Measurements from ENCODE around the gene GCN1. TPM values are rescaled to one million over a fixed set of nuclear protein-coding genes. Genes with fewer than 3 reads are reported as not detected.

The GCN1 gene
- total RNA-seq, 1 donor from 2014 or later = 49.0 TPM

DNA sequence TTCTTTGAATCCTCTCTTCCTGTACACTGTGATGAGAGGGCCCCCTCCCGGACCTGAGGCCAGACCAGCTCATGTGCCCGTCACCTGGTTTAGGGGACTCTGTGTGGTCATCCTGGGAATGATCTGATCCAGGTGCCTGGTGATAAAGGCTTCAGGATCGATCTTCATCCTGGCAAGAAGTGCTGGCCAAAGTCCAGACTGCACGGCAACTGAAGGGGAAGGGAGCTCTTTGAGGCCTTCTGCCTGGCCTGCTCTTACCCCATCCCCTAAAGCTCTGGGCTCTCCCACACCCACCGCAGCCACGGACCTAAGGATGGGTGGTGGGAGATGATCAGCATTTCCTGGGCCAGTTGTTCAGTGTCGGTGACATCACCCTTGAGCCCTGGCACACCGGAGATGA lies 31.8 kb downstream of the GCN1 start:
- H3K36me3 ChIP-seq = peaks cover 69 to 72% of the 10 kb centered on the region in 2 donors
- DNase-seq (ENCODE audit: low spot score in 2 of 2) = no peak

DNA sequence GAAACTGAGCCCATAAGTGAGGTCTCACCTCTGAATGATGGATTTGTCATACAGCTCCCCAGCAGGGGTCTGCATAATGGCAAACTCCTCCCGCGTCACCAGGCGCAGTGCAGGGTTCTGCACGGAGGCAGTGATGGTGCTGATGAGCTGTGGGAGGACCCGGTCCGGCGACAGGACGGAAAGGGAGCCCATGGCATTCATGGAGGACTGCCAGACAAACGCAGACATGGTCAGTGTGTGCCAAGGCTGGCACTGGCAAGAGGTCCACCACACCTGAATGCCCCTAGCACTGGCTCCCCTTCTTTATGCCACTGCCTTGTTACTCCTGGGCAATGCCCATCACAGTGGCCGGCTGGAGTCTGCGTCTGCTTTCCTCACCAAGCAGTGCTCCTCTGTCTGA lies 32.7 kb downstream of the GCN1 start:
- peaks cover 76 to 80% of the 10 kb centered on the region in 2 donors for H3K36me3 ChIP-seq

More for the DNA sequence above, 31.8 kb downstream of the GCN1 start:
- intact Hi-C loops (cut with DNase I) = no loop called here
- Histone ChIP-seq H3K9me3 (no peaks in the 10 kb centered on the region), H3K27ac (no peak overlapping the region), H3K4me1 (no peaks in the 10 kb centered on the region), H3K27me3 (no peaks in the 10 kb centered on the region), H3K4me3 (no peak overlapping the region)
- TF ChIP-seq, protein P1, sequence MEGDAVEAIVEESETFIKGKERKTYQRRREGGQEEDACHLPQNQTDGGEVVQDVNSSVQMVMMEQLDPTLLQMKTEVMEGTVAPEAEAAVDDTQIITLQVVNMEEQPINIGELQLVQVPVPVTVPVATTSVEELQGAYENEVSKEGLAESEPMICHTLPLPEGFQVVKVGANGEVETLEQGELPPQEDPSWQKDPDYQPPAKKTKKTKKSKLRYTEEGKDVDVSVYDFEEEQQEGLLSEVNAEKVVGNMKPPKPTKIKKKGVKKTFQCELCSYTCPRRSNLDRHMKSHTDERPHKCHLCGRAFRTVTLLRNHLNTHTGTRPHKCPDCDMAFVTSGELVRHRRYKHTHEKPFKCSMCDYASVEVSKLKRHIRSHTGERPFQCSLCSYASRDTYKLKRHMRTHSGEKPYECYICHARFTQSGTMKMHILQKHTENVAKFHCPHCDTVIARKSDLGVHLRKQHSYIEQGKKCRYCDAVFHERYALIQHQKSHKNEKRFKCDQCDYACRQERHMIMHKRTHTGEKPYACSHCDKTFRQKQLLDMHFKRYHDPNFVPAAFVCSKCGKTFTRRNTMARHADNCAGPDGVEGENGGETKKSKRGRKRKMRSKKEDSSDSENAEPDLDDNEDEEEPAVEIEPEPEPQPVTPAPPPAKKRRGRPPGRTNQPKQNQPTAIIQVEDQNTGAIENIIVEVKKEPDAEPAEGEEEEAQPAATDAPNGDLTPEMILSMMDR (IDR thresholded peaks at IDR 0.05) = no peak

DNA sequence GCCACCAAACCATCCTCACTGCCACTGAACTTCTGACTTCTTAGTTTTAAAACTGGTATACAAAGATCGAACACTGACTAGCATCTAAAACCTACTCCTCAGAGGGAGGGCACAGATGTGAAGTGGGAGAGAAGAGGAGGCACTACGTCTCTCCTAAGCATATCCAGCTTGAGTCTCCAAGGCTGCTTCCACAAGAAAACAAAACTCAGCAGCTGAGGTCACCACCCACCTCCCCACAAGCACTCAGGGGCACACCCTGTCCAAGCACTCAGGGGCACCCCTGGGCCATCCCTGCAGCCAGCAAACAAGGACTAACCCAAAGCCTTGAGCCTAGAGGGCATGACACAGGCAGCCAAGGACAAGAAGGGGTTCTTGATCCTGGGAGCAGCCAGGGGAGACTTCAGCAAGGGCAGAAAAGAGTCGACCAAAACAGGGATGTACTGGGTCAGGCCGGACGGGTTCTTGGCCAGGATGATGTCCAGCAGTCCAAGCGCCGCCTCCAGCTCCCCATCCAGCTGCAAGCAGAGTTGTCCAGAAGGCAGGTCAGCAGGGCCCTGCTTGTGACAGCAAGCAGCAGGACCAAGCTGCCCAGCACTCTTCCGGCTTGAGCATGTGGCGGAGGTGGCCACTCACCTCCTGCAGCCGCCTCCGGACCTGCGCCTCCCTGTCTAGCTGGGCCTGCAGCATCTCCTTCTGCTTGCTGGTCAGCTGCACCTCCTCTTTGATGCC lies 34.8 kb downstream of the GCN1 start:
- TF ChIP-seq, protein P1 (IDR thresholded peaks at IDR 0.05) = no peak
- no peak overlapping the region for H3K27ac ChIP-seq
- H3K9me3 ChIP-seq = no peaks in the 10 kb centered on the region
- no peak overlapping the region for H3K4me3 ChIP-seq
- H3K36me3 ChIP-seq = peaks cover 90 to 98% of the 10 kb centered on the region in 2 donors
- intact Hi-C loops (cut with DNase I) = no loop called here
- no peak for DNase-seq (ENCODE audit: low spot score in 2 of 2)
- H3K4me1 ChIP-seq = no peaks in the 10 kb centered on the region
- no peaks in the 10 kb centered on the region for H3K27me3 ChIP-seq

More for the DNA sequence above, 32.7 kb downstream of the GCN1 start:
- H3K4me3 ChIP-seq = no peak overlapping the region
- H3K27me3 ChIP-seq = no peaks in the 10 kb centered on the region
- TF ChIP-seq, protein P1 (IDR thresholded peaks at IDR 0.05) = no peak
- DNase-seq (ENCODE audit: low spot score in 2 of 2) = no peak
- no peaks in the 10 kb centered on the region for H3K4me1 ChIP-seq
- no peak overlapping the region for H3K27ac ChIP-seq
- intact Hi-C loops (cut with DNase I) = no loop called here
- H3K9me3 ChIP-seq = no peaks in the 10 kb centered on the region

DNA sequence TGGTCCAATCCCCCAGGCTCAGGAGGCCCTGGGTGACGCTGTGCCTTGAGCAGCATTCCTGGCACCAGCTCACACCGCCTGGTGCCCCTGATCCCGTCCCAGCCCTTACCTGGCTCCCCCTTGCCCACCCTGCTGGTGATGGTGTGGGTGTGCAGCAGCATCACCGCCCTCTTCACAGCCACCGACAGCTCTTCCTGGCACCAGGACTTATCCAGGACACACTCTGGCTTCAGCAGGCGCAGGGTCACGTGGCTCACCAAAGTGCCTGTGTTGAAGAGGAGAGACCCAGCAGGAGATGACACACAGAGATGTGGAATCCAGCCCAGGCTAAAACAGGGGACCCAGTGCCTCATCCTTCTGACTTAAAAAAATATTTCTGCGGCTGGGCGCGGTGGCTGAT lies 36.2 kb downstream of the GCN1 start:
- no peaks in the 10 kb centered on the region for H3K27me3 ChIP-seq
- intact Hi-C loops (cut with DNase I) = no loop called here
- DNase-seq (ENCODE audit: low spot score in 2 of 2) = no peak
- no peak overlapping the region for H3K4me3 ChIP-seq
- H3K27ac ChIP-seq = no peak overlapping the region
- H3K4me1 ChIP-seq = no peaks in the 10 kb centered on the region
- peaks cover 92 to 98% of the 10 kb centered on the region in 2 donors for H3K36me3 ChIP-seq
- TF ChIP-seq, protein P1 (IDR thresholded peaks at IDR 0.05) = no peak
- H3K9me3 ChIP-seq = no peaks in the 10 kb centered on the region

DNA sequence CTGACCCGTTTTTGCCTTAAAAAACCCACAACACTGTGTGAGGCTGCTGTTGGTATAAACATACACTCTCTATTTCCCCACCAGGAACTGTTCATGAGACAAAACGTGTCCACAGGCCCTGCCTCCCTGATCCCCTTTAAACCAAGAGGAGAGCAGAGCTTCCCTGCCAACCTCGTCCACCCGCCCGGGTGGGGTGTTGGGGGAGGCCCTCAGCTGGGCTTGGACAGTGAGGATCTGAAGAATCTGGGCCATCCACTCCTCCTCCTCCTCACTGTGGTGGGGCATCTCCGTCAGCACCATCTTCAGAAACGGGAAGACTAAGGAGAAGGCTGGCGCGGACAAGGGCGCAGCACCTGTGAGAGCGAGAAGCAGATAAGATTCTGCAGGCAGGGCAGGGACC lies 36.8 kb downstream of the GCN1 start:
- no peak overlapping the region for H3K27ac ChIP-seq
- H3K4me3 ChIP-seq = no peak overlapping the region
- no peaks in the 10 kb centered on the region for H3K9me3 ChIP-seq
- no peaks in the 10 kb centered on the region for H3K27me3 ChIP-seq
- TF ChIP-seq, protein P1 (IDR thresholded peaks at IDR 0.05) = no peak
- DNase-seq (ENCODE audit: low spot score in 2 of 2) = no peak
- no peaks in the 10 kb centered on the region for H3K4me1 ChIP-seq
- intact Hi-C loops (cut with DNase I) = no loop called here
- H3K36me3 ChIP-seq = peaks cover 91 to 98% of the 10 kb centered on the region in 2 donors

All from ascending aorta (tissue), 2 donors.